GM21723 (cell line): ENCODE results near the gene SLC9C2.
A peak's percentile ranks its signal among the peaks of the same experiment; 100 is the strongest.
"Not testable (repeated sequence)": the region's sequence is repeated elsewhere in the genome, so short reads cannot be mapped to it uniquely, and the experiment has no call there.

Experiments used
- ATAC-seq: cut with Tn5 transposase; IDR thresholded peaks from one replicate; pipeline ENCODE4 v1.9.1; 2021; ENCODE audit warnings: mild to moderate bottlenecking, moderate library complexity; ENCODE audit not compliant: unreplicated experiment

SLC9C2 gene

GRCh38 chr1:173489929-173490328, 112.9 kb downstream of the SLC9C2 start:
- ATAC-seq: no peak

- ATAC-seq: no peak
Observed at GRCh38 chr1:173489149-173489600, 113.7 kb downstream of the SLC9C2 start.

GRCh38 chr1:173488001-173488400, 114.9 kb downstream of the SLC9C2 start:
- ATAC-seq: no peak

- ATAC-seq: no peak
Observed at GRCh38 chr1:173485401-173485800, 117.5 kb downstream of the SLC9C2 start.

- ATAC-seq: no peak
Observed at GRCh38 chr1:173484276-173484675, 118.6 kb downstream of the SLC9C2 start.

GRCh38 chr1:173482683-173483082, 120.2 kb downstream of the SLC9C2 start:
- peak; percentile 50 for ATAC-seq

GRCh38 chr1:173481195-173481772, 121.6 kb downstream of the SLC9C2 start:
- no peak for ATAC-seq

GRCh38 chr1:173479649-173480048, 123.2 kb downstream of the SLC9C2 start:
- ATAC-seq: no peak

- no peak for ATAC-seq
Observed at GRCh38 chr1:173478094-173478674, 124.7 kb downstream of the SLC9C2 start.

GRCh38 chr1:173477286-173478093, 125.4 kb downstream of the SLC9C2 start, which contains the start of gene PRDX6:
TSS of gene PRDX6 (plus strand) at chr1:173477335. CDS start at chr1:173477398, 63 bp downstream.
- peak; percentile 66 for ATAC-seq

GRCh38 chr1:173476665-173477285, 126.1 kb downstream of the SLC9C2 start:
- ATAC-seq: peak; percentile 96

- ATAC-seq: no peak
Observed at GRCh38 chr1:173476197-173476664, 126.6 kb downstream of the SLC9C2 start.

GRCh38 chr1:173475564-173476196, 127.2 kb downstream of the SLC9C2 start:
- no peak for ATAC-seq

GRCh38 chr1:173474780-173475421, 128.0 kb downstream of the SLC9C2 start:
- ATAC-seq: not testable (repeated sequence)

GRCh38 chr1:173474097-173474779, 128.6 kb downstream of the SLC9C2 start:
- no peak for ATAC-seq

GRCh38 chr1:173473599-173474011, 129.3 kb downstream of the SLC9C2 start:
- ATAC-seq: no peak

- ATAC-seq: no peak
Observed at GRCh38 chr1:173470608-173471007, 132.3 kb downstream of the SLC9C2 start.

- no peak for ATAC-seq
Observed at GRCh38 chr1:173469656-173470055, 133.2 kb downstream of the SLC9C2 start.

GRCh38 chr1:173467426-173467825, 135.4 kb downstream of the SLC9C2 start:
- ATAC-seq: no peak

GRCh38 chr1:173464185-173464584, 138.7 kb downstream of the SLC9C2 start:
- not testable (repeated sequence) for ATAC-seq
